Measurements from ENCODE around the gene MICAL2.

DNA sequence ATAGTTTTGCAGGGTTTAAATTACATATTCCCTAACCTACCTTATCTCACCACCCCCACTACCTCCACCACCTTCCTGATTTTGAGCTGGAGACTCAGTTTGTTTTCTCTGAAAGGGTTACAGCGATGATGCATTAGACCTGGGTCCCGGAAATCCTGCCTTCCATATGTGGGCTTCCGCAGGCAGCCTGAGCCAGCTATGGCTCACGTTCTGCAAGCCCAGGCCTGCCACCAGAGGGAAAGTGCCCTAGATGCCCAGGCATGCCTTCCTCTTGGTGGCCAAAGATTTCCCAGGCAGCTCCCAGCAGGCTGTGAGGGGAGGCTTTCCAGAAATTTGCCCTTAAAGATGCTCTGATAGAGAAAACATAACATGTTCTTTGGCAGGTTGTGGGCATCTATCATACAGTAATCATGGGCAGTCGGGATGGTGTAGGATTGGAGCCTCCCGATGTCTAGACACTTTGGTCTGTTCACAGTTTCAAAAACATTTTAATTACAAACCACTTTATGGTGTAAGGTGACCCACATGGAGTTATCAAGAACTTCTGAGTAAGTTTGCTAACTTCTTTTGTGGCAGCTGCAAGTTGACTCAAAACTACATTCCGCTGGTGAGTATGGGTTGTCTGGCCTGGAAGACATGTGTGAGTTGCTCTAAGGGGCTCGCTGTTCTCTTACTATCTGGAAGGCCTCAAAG lies 79.3 kb downstream of the MICAL2 start:
- TF ChIP-seq, protein P1, sequence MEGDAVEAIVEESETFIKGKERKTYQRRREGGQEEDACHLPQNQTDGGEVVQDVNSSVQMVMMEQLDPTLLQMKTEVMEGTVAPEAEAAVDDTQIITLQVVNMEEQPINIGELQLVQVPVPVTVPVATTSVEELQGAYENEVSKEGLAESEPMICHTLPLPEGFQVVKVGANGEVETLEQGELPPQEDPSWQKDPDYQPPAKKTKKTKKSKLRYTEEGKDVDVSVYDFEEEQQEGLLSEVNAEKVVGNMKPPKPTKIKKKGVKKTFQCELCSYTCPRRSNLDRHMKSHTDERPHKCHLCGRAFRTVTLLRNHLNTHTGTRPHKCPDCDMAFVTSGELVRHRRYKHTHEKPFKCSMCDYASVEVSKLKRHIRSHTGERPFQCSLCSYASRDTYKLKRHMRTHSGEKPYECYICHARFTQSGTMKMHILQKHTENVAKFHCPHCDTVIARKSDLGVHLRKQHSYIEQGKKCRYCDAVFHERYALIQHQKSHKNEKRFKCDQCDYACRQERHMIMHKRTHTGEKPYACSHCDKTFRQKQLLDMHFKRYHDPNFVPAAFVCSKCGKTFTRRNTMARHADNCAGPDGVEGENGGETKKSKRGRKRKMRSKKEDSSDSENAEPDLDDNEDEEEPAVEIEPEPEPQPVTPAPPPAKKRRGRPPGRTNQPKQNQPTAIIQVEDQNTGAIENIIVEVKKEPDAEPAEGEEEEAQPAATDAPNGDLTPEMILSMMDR (IDR thresholded peaks at IDR 0.05) = no peak
- TF ChIP-seq POLR2A (IDR thresholded peaks at IDR 0.05) = no peak
